Upper lobe of left lung (tissue), 6 donors: ENCODE measurements around the gene PCNX3. TPM values are rescaled to one million over a fixed set of nuclear protein-coding genes. Genes with fewer than 3 reads are reported as not detected.

ENCODE experiments used
- ATAC-seq, 2 donors: fragments of 200-7000 bp; cut with Tn5 transposase; one replicate each; pipeline ENCODE4 v1.9.1; 2022; ENCODE audit warnings: mild to moderate bottlenecking in 2 of 2, moderate library complexity in 2 of 2; ENCODE audit not compliant: low FRiP score in 2 of 2
- DNase-seq, 2 donors: peaks; one replicate each; pipeline ENCODE4 v3.0.0-alpha.2; 2019 to 2020
- H3K27ac ChIP-seq, 4 donors: fragments of 200-600 bp; sonication (generic); one replicate each; pipeline ENCODE4 v1.5.1; 2016 to 2019
- H3K27me3 ChIP-seq, 4 donors: fragments of 200-600 bp; sonication (generic); one replicate each; pipeline ENCODE4 v1.5.1; 2017 to 2019
- H3K36me3 ChIP-seq, 4 donors: fragments of 200-600 bp; sonication (generic); one replicate each; pipeline ENCODE4 v1.5.1; 2016 to 2019
- H3K4me1 ChIP-seq, 4 donors: fragments of 200-600 bp; sonication (generic); one replicate each; pipeline ENCODE4 v1.5.1; 2018 to 2019
- H3K4me3 ChIP-seq, 4 donors: fragments of 200-600 bp; sonication (generic); one replicate each; pipeline ENCODE4 v1.5.1; 2017 to 2019; ENCODE audit warnings: mild to moderate bottlenecking in 2 of 4, moderate library complexity in 1 of 4
- H3K9me3 ChIP-seq, 4 donors: fragments of 200-600 bp; sonication (generic); one replicate each; pipeline ENCODE4 v1.5.1; 2018 to 2019
- CTCF ChIP-seq, 6 experiments: fragments of 450-650 bp in 4 of 6; fragments of 200-600 bp in 2 of 6; sonication (generic) in 2 of 6; IDR thresholded peaks; one replicate each; pipeline ENCODE4 v1.5.1; 2016 to 2019; ENCODE audit warnings: antibody characterized with exemption in 6 of 6
- EP300 ChIP-seq, 4 donors: sonication (generic); formaldehyde crosslinking; IDR thresholded peaks; one replicate each; pipeline ENCODE4 v1.5.1; 2017; ENCODE audit warnings: antibody characterized with exemption in 4 of 4, control low read depth in 2 of 4
- POLR2A ChIP-seq, 4 donors: fragments of 450-650 bp; IDR thresholded peaks; one replicate each; pipeline ENCODE4 v1.5.1; 2016 to 2017; ENCODE audit warnings: antibody characterized with exemption in 4 of 4, mild to moderate bottlenecking in 2 of 4
- POLR2AphosphoS5 ChIP-seq, 2 donors: sonication (generic); formaldehyde crosslinking; IDR thresholded peaks; one replicate each; pipeline ENCODE4 v1.5.1; 2017; ENCODE audit warnings: antibody characterized with exemption in 2 of 2
- WGBS, 2 donors: methylation state at CpG; one replicate each; pipeline ENCODE4 v1.1.5; 2017 to 2018; 5-methylcytosine and 5-hydroxymethylcytosine counted together
- total RNA-seq, 6 donors: library from RNA; depleted of rRNA in 4 of 6; stranded (reverse); fragments of >200 nt in 4 of 6; gene quantifications; one replicate each; pipeline versions ENCODE4 v1.1.0 to v1.2.1, GENCODE V29; 2016 to 2021
- donor health status: DM: no; HTN: no; CAD: no; lungs with moderate emphysema.
- donor health status: DM: no; HTN: yes; CAD: no; lungs with severe emphysema.

The PCNX3 gene
- total RNA-seq, 6 donors from 2014 or later, result 26.7 to 63.9 (median 43.9) TPM

GRCh38 chr11:65583589-65583988, 32.0 kb upstream of the PCNX3 start:
- TF ChIP-seq POLR2AphosphoS5 (IDR thresholded peaks at IDR 0.05) (no peak), POLR2A (IDR thresholded peaks at IDR 0.05) (no peak), CTCF (IDR thresholded peaks at IDR 0.05) (no peak), EP300 (IDR thresholded peaks at IDR 0.05) (no peak)
- Histone ChIP-seq H3K36me3 (peaks cover 0 to 79% (median 52%) of the 10 kb centered on the region in 4 donors), H3K4me3 (no peak overlapping the region), H3K27me3 (no peaks in the 10 kb centered on the region), H3K27ac (no peak overlapping the region), H3K9me3 (no peaks in the 10 kb centered on the region), H3K4me1 (peaks cover 19 to 33% (median 27%) of the 10 kb centered on the region in 4 donors)
- 86 to 99% methylated on average over 4 to 10 of the region's 10 CpGs for WGBS, 2 donors
- ATAC-seq (no peak), DNase-seq (peak in 1 of 2 donors; percentile 61)

DNA sequence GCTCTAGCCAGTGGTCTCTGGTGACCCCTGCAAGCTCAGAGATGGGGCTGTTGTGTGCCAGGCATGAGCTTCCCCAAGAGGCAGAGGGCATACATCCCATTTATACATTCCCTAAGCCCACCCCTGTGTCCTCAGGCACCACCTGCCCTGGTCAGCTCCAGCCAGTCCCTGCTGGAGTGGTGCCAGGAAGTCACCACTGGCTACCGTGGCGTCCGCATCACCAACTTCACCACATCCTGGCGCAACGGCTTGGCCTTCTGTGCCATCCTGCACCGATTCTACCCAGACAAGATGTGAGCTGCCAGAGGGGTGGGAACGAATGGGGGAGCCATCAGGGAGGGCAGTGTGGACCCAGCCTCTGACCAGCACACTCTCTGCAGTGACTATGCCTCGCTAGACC, 31.5 kb upstream of the PCNX3 start:
- H3K27ac ChIP-seq, result no peak overlapping the region
- no peak for TF ChIP-seq POLR2A (IDR thresholded peaks at IDR 0.05)
- no peak for TF ChIP-seq CTCF (IDR thresholded peaks at IDR 0.05)
- no peak for TF ChIP-seq EP300 (IDR thresholded peaks at IDR 0.05)
- no peak for TF ChIP-seq POLR2AphosphoS5 (IDR thresholded peaks at IDR 0.05)
- no peaks in the 10 kb centered on the region for H3K27me3 ChIP-seq
- H3K36me3 ChIP-seq, result peaks cover 0 to 74% (median 52%) of the 10 kb centered on the region in 4 donors
- no peaks in the 10 kb centered on the region for H3K9me3 ChIP-seq
- no peak for ATAC-seq
- H3K4me1 ChIP-seq, result peaks cover 18 to 31% (median 27%) of the 10 kb centered on the region in 4 donors
- WGBS, 2 donors, result 77 to 91% methylated on average over 2 to 8 of the region's 8 CpGs
- no peak for DNase-seq
- H3K4me3 ChIP-seq, result no peak overlapping the region

GRCh38 chr11:65584723-65585171, 30.8 kb upstream of the PCNX3 start:
- 69 to 88% methylated on average over 10 to 44 of the region's 46 CpGs for WGBS, 2 donors
- Histone ChIP-seq H3K27ac (no peak overlapping the region), H3K27me3 (no peaks in the 10 kb centered on the region), H3K4me3 (no peak overlapping the region), H3K36me3 (peaks cover 0 to 71% (median 49%) of the 10 kb centered on the region in 4 donors), H3K9me3 (no peaks in the 10 kb centered on the region), H3K4me1 (peaks cover 18 to 37% (median 27%) of the 10 kb centered on the region in 4 donors)
- ATAC-seq, result no peak
- TF ChIP-seq CTCF (IDR thresholded peaks at IDR 0.05) (no peak), POLR2AphosphoS5 (IDR thresholded peaks at IDR 0.05) (no peak), POLR2A (IDR thresholded peaks at IDR 0.05) (no peak), EP300 (IDR thresholded peaks at IDR 0.05) (no peak)
- peak in 1 of 2 donors; percentile 83 for DNase-seq

- Histone ChIP-seq H3K4me3 (no peak overlapping the region), H3K36me3 (peaks cover 0 to 71% (median 47%) of the 10 kb centered on the region in 4 donors), H3K27me3 (no peaks in the 10 kb centered on the region), H3K4me1 (peaks cover 18 to 37% (median 27%) of the 10 kb centered on the region in 4 donors), H3K27ac (peak overlapping the region in 1 of 4 donors; percentile 81), H3K9me3 (no peaks in the 10 kb centered on the region)
- WGBS, 2 donors, result 84 to 91% methylated on average over 20 to 51 of the region's 51 CpGs
- ATAC-seq (no peak), DNase-seq (peak in 1 of 2 donors; percentile 76)
- TF ChIP-seq CTCF (IDR thresholded peaks at IDR 0.05) (no peak), EP300 (IDR thresholded peaks at IDR 0.05) (no peak), POLR2AphosphoS5 (IDR thresholded peaks at IDR 0.05) (no peak), POLR2A (IDR thresholded peaks at IDR 0.05) (no peak)
Measured at GRCh38 chr11:65585396-65586246, 30.0 kb upstream of the PCNX3 start.
